Measurements from ENCODE around the gene LACC1. TPM values are rescaled to one million over a fixed set of nuclear protein-coding genes. Genes with fewer than 3 reads are reported as not detected.

LACC1 gene
- total and polyA plus RNA-seq, 2 donors (not counting 1 experiment from before 2014, with no cell fraction given) = 1.4 to 5.3 TPM

- DNase-seq = no peak
- no peaks in the 10 kb centered on the region for H3K27me3 Mint-ChIP-seq
- Histone ChIP-seq H3K9ac (ENCODE audit: low read length) (no peak overlapping the region), H3K36me3 (replicated peaks in 1 of 2; ENCODE audit: control extremely low read depth in 1 of 2, control insufficient read depth in 1 of 2, extremely low read depth in 1 of 2, insufficient read depth in 2 of 2, low read length in 1 of 2) (no peaks in the 10 kb centered on the region), H4K20me1 (ENCODE audit: control insufficient read depth, insufficient read depth, low read length, poor library complexity, severe bottlenecking) (no peaks in the 10 kb centered on the region), H3K27me3 (replicated peaks in 1 of 4; ENCODE audit: control extremely low read depth in 1 of 4, control insufficient read depth in 3 of 4, insufficient read depth in 4 of 4, low read length in 3 of 4) (no peaks in the 10 kb centered on the region), H3K27ac (ENCODE audit: low read length in 2 of 2) (no peak overlapping the region), H2AFZ (ENCODE audit: insufficient read depth, low read depth, low read length, poor library complexity, severe bottlenecking) (no peak overlapping the region), H3K4me3 (ENCODE audit: control extremely low read depth in 1 of 5, extremely low read depth in 1 of 5, insufficient read depth in 1 of 5, low read depth in 2 of 5, low read length in 4 of 5) (no peak overlapping the region), H3K4me2 (replicated peaks; ENCODE audit: low read depth, low read length, poor library complexity, severe bottlenecking) (no peak overlapping the region), H3K4me1 (ENCODE audit: control insufficient read depth in 2 of 2, insufficient read depth in 2 of 2, low read length in 2 of 2) (no peaks in the 10 kb centered on the region), H3K79me2 (ENCODE audit: control insufficient read depth, insufficient read depth, low read length) (no peaks in the 10 kb centered on the region), H3K9me3 (ENCODE audit: control extremely low read depth in 1 of 3, control insufficient read depth in 2 of 3, insufficient read depth in 1 of 3, low read length in 2 of 3) (no peaks in the 10 kb centered on the region)
- CTCF ChIA-PET = interaction anchor here (0.6 to 1.6 kb wide), 4 partner anchors 12 to 1022 kb away, joined by 3 to 5 read pairs (median 3); no protein-coding TSS in a partner anchor
- POLR2A ChIA-PET = no interaction called here
- no peak for ATAC-seq (ENCODE audit: low read depth)
- no peak for TF ChIP-seq EZH2 (IDR thresholded peaks at IDR 0.05; ENCODE audit: borderline replicate concordance, insufficient read depth, low read depth, low read length, poor library complexity, severe bottlenecking)
- TF ChIP-seq CTCF (IDR thresholded peaks at IDR 0.05) = no peak
- intact Hi-C loops (cut with micrococcal nuclease) = no loop called here
- no peaks in the 10 kb centered on the region for H3K4me1 Mint-ChIP-seq
- no CpG with 5 or more reads among the region's 2 CpGs for WGBS (ENCODE audit: insufficient coverage)
- no peaks in the 10 kb centered on the region for H3K9me3 Mint-ChIP-seq (ENCODE audit: insufficient read depth)
- no peak overlapping the region for H3K27ac Mint-ChIP-seq
- H3K4me3 Mint-ChIP-seq = no peak overlapping the region
Measured at GRCh38 chr13:43895940-43896339, 16.2 kb downstream of the LACC1 start.

GRCh38 chr13:43905435-43906031 is 25.8 kb downstream of the LACC1 start:
- Mint-ChIP-seq H3K27ac (no peak overlapping the region), H3K27me3 (peaks cover 27% of the 10 kb centered on the region), H3K4me1 (peaks cover 1% of the 10 kb centered on the region), H3K9me3 (ENCODE audit: insufficient read depth) (no peaks in the 10 kb centered on the region), H3K4me3 (no peak overlapping the region)
- Histone ChIP-seq H4K20me1 (ENCODE audit: control insufficient read depth, insufficient read depth, low read length, poor library complexity, severe bottlenecking) (no peaks in the 10 kb centered on the region), H3K4me3 (ENCODE audit: control extremely low read depth in 1 of 5, extremely low read depth in 1 of 5, insufficient read depth in 1 of 5, low read depth in 2 of 5, low read length in 4 of 5) (no peak overlapping the region), H3K27ac (ENCODE audit: low read length in 2 of 2) (no peak overlapping the region), H3K4me1 (ENCODE audit: control insufficient read depth in 2 of 2, insufficient read depth in 2 of 2, low read length in 2 of 2) (no peaks in the 10 kb centered on the region), H2AFZ (ENCODE audit: insufficient read depth, low read depth, low read length, poor library complexity, severe bottlenecking) (no peak overlapping the region), H3K9me3 (ENCODE audit: control extremely low read depth in 1 of 3, control insufficient read depth in 2 of 3, insufficient read depth in 1 of 3, low read length in 2 of 3) (no peaks in the 10 kb centered on the region), H3K9ac (ENCODE audit: low read length) (no peak overlapping the region), H3K79me2 (ENCODE audit: control insufficient read depth, insufficient read depth, low read length) (no peaks in the 10 kb centered on the region), H3K36me3 (replicated peaks in 1 of 2; ENCODE audit: control extremely low read depth in 1 of 2, control insufficient read depth in 1 of 2, extremely low read depth in 1 of 2, insufficient read depth in 2 of 2, low read length in 1 of 2) (no peaks in the 10 kb centered on the region), H3K27me3 (replicated peaks in 1 of 4; ENCODE audit: control extremely low read depth in 1 of 4, control insufficient read depth in 3 of 4, insufficient read depth in 4 of 4, low read length in 3 of 4) (no peaks in the 10 kb centered on the region), H3K4me2 (replicated peaks; ENCODE audit: low read depth, low read length, poor library complexity, severe bottlenecking) (no peak overlapping the region)
- intact Hi-C loops (cut with micrococcal nuclease) = loop anchor here (1.0 to 10.0 kb wide), 5 partner anchors 147 to 1402 kb away; partner anchors contain the start of gene TSC22D1
- ChIA-PET POLR2A (no interaction called here), CTCF (interaction anchor here (0.6 to 14.5 kb wide), 17 partner anchors 8 to 1334 kb away, joined by 3 to 260 read pairs (median 4); partner anchors contain the start of genes CCDC122 and LACC1)
- no CpG with 5 or more reads among the region's 3 CpGs for WGBS (ENCODE audit: insufficient coverage)
- TF ChIP-seq CTCF (IDR thresholded peaks at IDR 0.05) = peak; percentile 90
- TF ChIP-seq EZH2 (IDR thresholded peaks at IDR 0.05; ENCODE audit: borderline replicate concordance, insufficient read depth, low read depth, low read length, poor library complexity, severe bottlenecking) = no peak
- peak; percentile 70 for DNase-seq
- peak; percentile 72 for ATAC-seq (ENCODE audit: low read depth)

Data from B cell (primary cell).